ENCODE measurements around the gene CUL7.
"Not testable (repeated sequence)": the region's sequence is repeated elsewhere in the genome, so short reads cannot be mapped to it uniquely, and the experiment has no call there.

The CUL7 gene

GRCh38 chr6:43041475-43041874, 12.2 kb downstream of the CUL7 start:
- not testable (repeated sequence) for H3K4me3 ChIP-seq (ENCODE audit: low read length in 2 of 2); H3K4me1 ChIP-seq (ENCODE audit: control insufficient read depth, insufficient read depth, low read length); H3K9me3 ChIP-seq (ENCODE audit: control insufficient read depth in 2 of 2, low read length in 2 of 2); H3K27ac ChIP-seq (ENCODE audit: low read length); H3K9ac ChIP-seq (ENCODE audit: low read length in 2 of 2); H3K27me3 ChIP-seq (ENCODE audit: control insufficient read depth in 1 of 2, insufficient read depth in 2 of 2, low read length in 2 of 2)
- peaks cover 39 to 43% of the 10 kb centered on the region in 2 donors for H3K36me3 ChIP-seq (ENCODE audit: control insufficient read depth in 2 of 2, insufficient read depth in 2 of 2, low read length in 2 of 2)

GRCh38 chr6:43040542-43041257, 13.0 kb downstream of the CUL7 start:
- peaks cover 35 to 40% of the 10 kb centered on the region in 2 donors for H3K36me3 ChIP-seq (ENCODE audit: control insufficient read depth in 2 of 2, insufficient read depth in 2 of 2, low read length in 2 of 2)

GRCh38 chr6:43038727-43039126, 14.9 kb downstream of the CUL7 start:
- no peaks in the 10 kb centered on the region for H3K9me3 ChIP-seq (ENCODE audit: control insufficient read depth in 2 of 2, low read length in 2 of 2)
- H3K36me3 ChIP-seq (ENCODE audit: control insufficient read depth in 2 of 2, insufficient read depth in 2 of 2, low read length in 2 of 2): peaks cover 38 to 40% of the 10 kb centered on the region in 2 donors
- H3K27ac ChIP-seq (ENCODE audit: low read length): no peak overlapping the region
- H3K4me3 ChIP-seq (ENCODE audit: low read length in 2 of 2): no peak overlapping the region
- H3K4me1 ChIP-seq (ENCODE audit: control insufficient read depth, insufficient read depth, low read length): no peaks in the 10 kb centered on the region
- H3K27me3 ChIP-seq (ENCODE audit: control insufficient read depth in 1 of 2, insufficient read depth in 2 of 2, low read length in 2 of 2): no peaks in the 10 kb centered on the region
- no peak overlapping the region for H3K9ac ChIP-seq (ENCODE audit: low read length in 2 of 2)

More at GRCh38 chr6:43040542-43041257, 13.0 kb downstream of the CUL7 start:
- no peaks in the 10 kb centered on the region for H3K27me3 ChIP-seq (ENCODE audit: control insufficient read depth in 1 of 2, insufficient read depth in 2 of 2, low read length in 2 of 2)
- no peaks in the 10 kb centered on the region for H3K9me3 ChIP-seq (ENCODE audit: control insufficient read depth in 2 of 2, low read length in 2 of 2)
- no peak overlapping the region for H3K4me3 ChIP-seq (ENCODE audit: low read length in 2 of 2)
- H3K27ac ChIP-seq (ENCODE audit: low read length): no peak overlapping the region
- H3K9ac ChIP-seq (ENCODE audit: low read length in 2 of 2): no peak overlapping the region
- H3K4me1 ChIP-seq (ENCODE audit: control insufficient read depth, insufficient read depth, low read length): no peaks in the 10 kb centered on the region

- Histone ChIP-seq H3K9ac (ENCODE audit: low read length in 2 of 2) (no peak overlapping the region), H3K4me3 (ENCODE audit: low read length in 2 of 2) (no peak overlapping the region), H3K36me3 (ENCODE audit: control insufficient read depth in 2 of 2, insufficient read depth in 2 of 2, low read length in 2 of 2) (peaks cover 34 to 36% of the 10 kb centered on the region in 2 donors), H3K27me3 (ENCODE audit: control insufficient read depth in 1 of 2, insufficient read depth in 2 of 2, low read length in 2 of 2) (no peaks in the 10 kb centered on the region), H3K9me3 (ENCODE audit: control insufficient read depth in 2 of 2, low read length in 2 of 2) (no peaks in the 10 kb centered on the region), H3K4me1 (ENCODE audit: control insufficient read depth, insufficient read depth, low read length) (no peaks in the 10 kb centered on the region), H3K27ac (ENCODE audit: low read length) (no peak overlapping the region)
These were observed 15.9 kb downstream of the CUL7 start for GRCh38 chr6:43037706-43038105.

- Histone ChIP-seq H3K4me3 (ENCODE audit: low read length in 2 of 2) (no peak overlapping the region), H3K27me3 (ENCODE audit: control insufficient read depth in 1 of 2, insufficient read depth in 2 of 2, low read length in 2 of 2) (no peaks in the 10 kb centered on the region), H3K36me3 (ENCODE audit: control insufficient read depth in 2 of 2, insufficient read depth in 2 of 2, low read length in 2 of 2) (peaks cover 32 to 39% of the 10 kb centered on the region in 2 donors), H3K4me1 (ENCODE audit: control insufficient read depth, insufficient read depth, low read length) (no peaks in the 10 kb centered on the region), H3K9me3 (ENCODE audit: control insufficient read depth in 2 of 2, low read length in 2 of 2) (no peaks in the 10 kb centered on the region), H3K27ac (ENCODE audit: low read length) (no peak overlapping the region), H3K9ac (ENCODE audit: low read length in 2 of 2) (no peak overlapping the region)
These were observed 16.5 kb downstream of the CUL7 start for GRCh38 chr6:43037197-43037596.

- Histone ChIP-seq H3K9me3 (ENCODE audit: control insufficient read depth in 2 of 2, low read length in 2 of 2) (no peaks in the 10 kb centered on the region), H3K4me3 (ENCODE audit: low read length in 2 of 2) (no peak overlapping the region), H3K27me3 (ENCODE audit: control insufficient read depth in 1 of 2, insufficient read depth in 2 of 2, low read length in 2 of 2) (no peaks in the 10 kb centered on the region), H3K27ac (ENCODE audit: low read length) (no peak overlapping the region), H3K9ac (ENCODE audit: low read length in 2 of 2) (no peak overlapping the region), H3K36me3 (ENCODE audit: control insufficient read depth in 2 of 2, insufficient read depth in 2 of 2, low read length in 2 of 2) (peaks cover 32 to 41% of the 10 kb centered on the region in 2 donors), H3K4me1 (ENCODE audit: control insufficient read depth, insufficient read depth, low read length) (no peaks in the 10 kb centered on the region)
These were observed 16.9 kb downstream of the CUL7 start for GRCh38 chr6:43036712-43037111.

- peaks cover 32 to 38% of the 10 kb centered on the region in 2 donors for H3K36me3 ChIP-seq (ENCODE audit: control insufficient read depth in 2 of 2, insufficient read depth in 2 of 2, low read length in 2 of 2)
These were observed 18.0 kb downstream of the CUL7 start for GRCh38 chr6:43035495-43036194.

GRCh38 chr6:43034190-43034525, 19.5 kb downstream of the CUL7 start:
- no peaks in the 10 kb centered on the region for H3K9me3 ChIP-seq (ENCODE audit: control insufficient read depth in 2 of 2, low read length in 2 of 2)
- no peak overlapping the region for H3K9ac ChIP-seq (ENCODE audit: low read length in 2 of 2)
- H3K27me3 ChIP-seq (ENCODE audit: control insufficient read depth in 1 of 2, insufficient read depth in 2 of 2, low read length in 2 of 2): no peaks in the 10 kb centered on the region
- no peaks in the 10 kb centered on the region for H3K4me1 ChIP-seq (ENCODE audit: control insufficient read depth, insufficient read depth, low read length)
- no peak overlapping the region for H3K4me3 ChIP-seq (ENCODE audit: low read length in 2 of 2)
- peaks cover 29 to 41% of the 10 kb centered on the region in 2 donors for H3K36me3 ChIP-seq (ENCODE audit: control insufficient read depth in 2 of 2, insufficient read depth in 2 of 2, low read length in 2 of 2)
- H3K27ac ChIP-seq (ENCODE audit: low read length): no peak overlapping the region

More at GRCh38 chr6:43035495-43036194, 18.0 kb downstream of the CUL7 start:
- no peak overlapping the region for H3K4me3 ChIP-seq (ENCODE audit: low read length in 2 of 2)
- H3K4me1 ChIP-seq (ENCODE audit: control insufficient read depth, insufficient read depth, low read length): no peaks in the 10 kb centered on the region
- H3K27ac ChIP-seq (ENCODE audit: low read length): no peak overlapping the region
- no peaks in the 10 kb centered on the region for H3K27me3 ChIP-seq (ENCODE audit: control insufficient read depth in 1 of 2, insufficient read depth in 2 of 2, low read length in 2 of 2)
- no peak overlapping the region for H3K9ac ChIP-seq (ENCODE audit: low read length in 2 of 2)
- H3K9me3 ChIP-seq (ENCODE audit: control insufficient read depth in 2 of 2, low read length in 2 of 2): no peaks in the 10 kb centered on the region

- no peaks in the 10 kb centered on the region for H3K4me1 ChIP-seq (ENCODE audit: control insufficient read depth, insufficient read depth, low read length)
- no peak overlapping the region for H3K27ac ChIP-seq (ENCODE audit: low read length)
- H3K27me3 ChIP-seq (ENCODE audit: control insufficient read depth in 1 of 2, insufficient read depth in 2 of 2, low read length in 2 of 2): no peaks in the 10 kb centered on the region
- H3K9ac ChIP-seq (ENCODE audit: low read length in 2 of 2): no peak overlapping the region
- no peak overlapping the region for H3K4me3 ChIP-seq (ENCODE audit: low read length in 2 of 2)
- peaks cover 34 to 46% of the 10 kb centered on the region in 2 donors for H3K36me3 ChIP-seq (ENCODE audit: control insufficient read depth in 2 of 2, insufficient read depth in 2 of 2, low read length in 2 of 2)
- no peaks in the 10 kb centered on the region for H3K9me3 ChIP-seq (ENCODE audit: control insufficient read depth in 2 of 2, low read length in 2 of 2)
These were observed 20.0 kb downstream of the CUL7 start for GRCh38 chr6:43033496-43034189.

- Histone ChIP-seq H3K27me3 (ENCODE audit: control insufficient read depth in 1 of 2, insufficient read depth in 2 of 2, low read length in 2 of 2) (no peaks in the 10 kb centered on the region), H3K36me3 (ENCODE audit: control insufficient read depth in 2 of 2, insufficient read depth in 2 of 2, low read length in 2 of 2) (peaks cover 32 to 42% of the 10 kb centered on the region in 2 donors), H3K27ac (ENCODE audit: low read length) (no peak overlapping the region), H3K4me3 (ENCODE audit: low read length in 2 of 2) (no peak overlapping the region), H3K9me3 (ENCODE audit: control insufficient read depth in 2 of 2, low read length in 2 of 2) (no peaks in the 10 kb centered on the region), H3K9ac (ENCODE audit: low read length in 2 of 2) (no peak overlapping the region), H3K4me1 (ENCODE audit: control insufficient read depth, insufficient read depth, low read length) (no peaks in the 10 kb centered on the region)
These were observed 21.3 kb downstream of the CUL7 start for GRCh38 chr6:43032326-43032725.

All from stomach smooth muscle (tissue), 2 donors.